ENCODE results near the gene SAPCD1.

- TF ChIP-seq CTCF (IDR thresholded peaks at IDR 0.05; ENCODE audit: insufficient read depth, low read depth, low read length) (no peak), EZH2 (IDR thresholded peaks at IDR 0.05; ENCODE audit: insufficient read depth, low read length) (no peak)
These were observed 25.0 kb upstream of the SAPCD1 start for GRCh38 chr6:31737315-31737990.

All from astrocyte (in vitro differentiated cells and primary cell).